Epithelial cell of esophagus (primary cell): ENCODE data around the gene TRIM34.

Experiments
- DNase-seq: peaks from one replicate; pipeline ENCODE4 v3.0.0; 2010; ENCODE audit warnings: low read depth
- H3K4me3 ChIP-seq: 2 replicates; pipeline ENCODE4 v1.5.1; 2011; ENCODE audit warnings: mild to moderate bottlenecking, low read length, control low read depth
- TF ChIP-seq, protein P1 (sequence below): IDR thresholded peaks from 2 replicates; pipeline ENCODE4 v1.5.1; 2011; ENCODE audit warnings: low read depth, mild to moderate bottlenecking, low read length, control low read depth, inconsistent platforms; ENCODE audit not compliant: insufficient read depth; ENCODE audit errors: missing control alignments

TRIM34 gene

DNA sequence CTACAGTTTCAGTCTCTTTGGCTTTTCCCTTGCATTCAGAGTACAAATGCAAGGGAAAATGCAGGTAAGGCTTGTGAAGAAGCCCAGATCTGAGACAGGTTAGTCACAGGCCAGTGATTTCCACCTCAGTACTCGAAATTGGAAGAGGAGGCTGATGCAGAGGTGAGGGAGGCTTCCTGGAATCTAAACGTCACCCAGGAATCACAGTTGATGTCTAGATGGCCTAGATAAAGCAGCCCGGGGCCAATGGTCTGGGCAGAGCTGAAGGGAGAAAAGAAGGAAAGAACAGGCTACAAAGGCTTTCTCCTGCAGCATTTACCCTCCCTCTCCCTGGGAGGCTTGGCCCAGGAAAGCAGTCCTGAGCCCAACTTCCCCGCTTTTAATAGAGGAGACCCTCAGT is 19.9 kb upstream of the TRIM34 start:
- no peak for DNase-seq

DNA sequence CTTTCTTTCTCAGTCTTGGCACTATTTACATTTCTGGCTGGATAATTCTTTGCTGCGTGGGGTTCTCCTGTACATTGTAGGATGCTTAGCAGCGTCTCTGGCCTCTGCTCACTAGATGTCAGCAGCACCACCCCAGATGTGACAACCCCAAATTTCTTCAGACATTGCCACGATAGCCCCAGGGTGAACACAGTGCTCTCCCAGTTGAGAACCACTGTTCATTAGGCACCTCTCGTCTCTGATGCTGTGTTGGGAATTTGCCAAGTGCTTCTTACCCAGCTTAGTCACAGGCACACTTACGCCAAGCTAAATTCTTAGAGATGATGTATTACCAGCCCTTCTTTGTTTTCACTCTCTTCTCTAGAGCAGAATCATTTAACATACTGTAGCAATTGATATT is 19.0 kb upstream of the TRIM34 start:
- TF ChIP-seq, protein P1, sequence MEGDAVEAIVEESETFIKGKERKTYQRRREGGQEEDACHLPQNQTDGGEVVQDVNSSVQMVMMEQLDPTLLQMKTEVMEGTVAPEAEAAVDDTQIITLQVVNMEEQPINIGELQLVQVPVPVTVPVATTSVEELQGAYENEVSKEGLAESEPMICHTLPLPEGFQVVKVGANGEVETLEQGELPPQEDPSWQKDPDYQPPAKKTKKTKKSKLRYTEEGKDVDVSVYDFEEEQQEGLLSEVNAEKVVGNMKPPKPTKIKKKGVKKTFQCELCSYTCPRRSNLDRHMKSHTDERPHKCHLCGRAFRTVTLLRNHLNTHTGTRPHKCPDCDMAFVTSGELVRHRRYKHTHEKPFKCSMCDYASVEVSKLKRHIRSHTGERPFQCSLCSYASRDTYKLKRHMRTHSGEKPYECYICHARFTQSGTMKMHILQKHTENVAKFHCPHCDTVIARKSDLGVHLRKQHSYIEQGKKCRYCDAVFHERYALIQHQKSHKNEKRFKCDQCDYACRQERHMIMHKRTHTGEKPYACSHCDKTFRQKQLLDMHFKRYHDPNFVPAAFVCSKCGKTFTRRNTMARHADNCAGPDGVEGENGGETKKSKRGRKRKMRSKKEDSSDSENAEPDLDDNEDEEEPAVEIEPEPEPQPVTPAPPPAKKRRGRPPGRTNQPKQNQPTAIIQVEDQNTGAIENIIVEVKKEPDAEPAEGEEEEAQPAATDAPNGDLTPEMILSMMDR: peak; percentile 38
- DNase-seq: peak; percentile 94
- H3K4me3 ChIP-seq: no peak overlapping the region

More for the DNA sequence above, 19.9 kb upstream of the TRIM34 start:
- no peak overlapping the region for H3K4me3 ChIP-seq
- TF ChIP-seq, protein P1: no peak

DNA sequence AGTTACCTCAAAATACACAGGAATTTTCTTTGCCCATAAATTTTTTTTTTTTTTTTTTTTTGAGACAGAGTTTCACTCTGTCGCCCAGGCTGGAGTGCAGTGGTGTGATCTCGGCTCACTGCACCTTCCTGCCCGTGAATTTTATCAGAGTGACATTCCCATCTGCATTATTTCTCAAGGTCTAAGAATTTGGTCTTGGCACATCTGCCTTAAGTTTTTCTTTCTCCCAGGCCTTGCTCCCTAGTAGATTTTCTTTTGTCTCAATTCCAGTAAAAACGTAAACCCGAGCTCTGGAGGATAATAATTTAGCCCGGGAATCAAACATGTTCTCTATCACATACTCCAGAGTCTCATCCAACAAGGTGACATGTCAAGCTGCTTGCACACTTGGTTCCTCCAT is 16.0 kb upstream of the TRIM34 start:
- no peak overlapping the region for H3K4me3 ChIP-seq
- DNase-seq: no peak
- TF ChIP-seq, protein P1: no peak

DNA sequence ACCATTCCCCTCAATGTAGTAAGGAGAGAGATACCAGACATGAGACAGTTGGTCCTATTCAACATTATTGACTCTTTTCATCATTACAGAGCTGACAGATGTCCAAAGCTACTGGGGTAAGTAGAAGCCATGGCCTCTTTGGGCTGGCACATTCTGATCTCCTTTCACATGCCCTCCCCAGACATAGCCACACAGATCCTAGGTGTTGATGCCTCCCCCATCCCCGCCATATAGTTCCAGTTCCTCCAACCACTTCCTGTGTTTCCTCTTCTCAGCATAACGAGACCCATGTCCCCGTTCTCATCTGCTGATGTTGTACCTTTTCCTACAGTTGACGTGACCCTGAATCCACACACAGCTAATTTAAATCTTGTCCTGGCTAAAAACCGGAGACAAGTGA is 14.4 kb upstream of the TRIM34 start:
- TF ChIP-seq, protein P1: no peak
- no peak for DNase-seq
- no peak overlapping the region for H3K4me3 ChIP-seq

DNA sequence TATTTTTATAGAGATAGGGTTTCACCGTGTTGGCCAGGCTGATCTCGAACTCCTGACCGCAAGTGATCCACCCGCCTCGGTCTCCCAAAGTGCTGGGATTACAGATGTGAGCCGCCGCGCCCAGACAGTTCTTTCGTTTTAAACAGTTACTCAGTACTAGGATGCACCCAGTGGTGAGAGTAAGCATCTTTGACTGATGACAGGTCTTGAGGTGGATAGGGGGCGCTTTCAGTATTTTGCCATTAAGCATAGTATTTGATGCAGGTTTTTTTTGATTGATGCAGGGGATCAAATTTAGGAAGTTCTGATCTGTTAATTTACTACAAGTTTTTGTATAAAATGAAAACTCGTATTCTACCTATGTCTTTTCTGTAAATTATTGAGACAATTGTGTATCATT is 13.2 kb upstream of the TRIM34 start:
- no peak overlapping the region for H3K4me3 ChIP-seq
- TF ChIP-seq, protein P1: no peak
- no peak for DNase-seq

DNA sequence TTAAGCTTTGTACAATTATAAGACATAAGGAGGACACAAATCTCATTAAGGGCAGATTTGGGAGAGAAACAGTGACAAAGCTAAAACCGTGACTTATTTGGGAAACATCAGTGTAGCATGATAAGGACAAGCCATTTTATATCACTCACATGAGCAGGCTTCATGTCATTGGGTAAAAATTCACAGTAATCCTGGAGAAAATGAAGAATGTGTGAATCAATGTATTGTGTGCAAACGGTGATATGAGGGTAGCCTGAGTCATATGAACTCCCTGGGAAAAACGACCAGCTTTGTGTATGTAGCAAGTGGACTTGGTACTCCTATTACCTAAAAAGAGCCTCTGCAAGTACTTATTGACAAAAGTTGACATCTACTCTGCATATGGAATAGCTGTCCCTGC is 6.0 kb upstream of the TRIM34 start:
- no peak overlapping the region for H3K4me3 ChIP-seq
- peak; percentile 89 for DNase-seq
- TF ChIP-seq, protein P1: no peak

DNA sequence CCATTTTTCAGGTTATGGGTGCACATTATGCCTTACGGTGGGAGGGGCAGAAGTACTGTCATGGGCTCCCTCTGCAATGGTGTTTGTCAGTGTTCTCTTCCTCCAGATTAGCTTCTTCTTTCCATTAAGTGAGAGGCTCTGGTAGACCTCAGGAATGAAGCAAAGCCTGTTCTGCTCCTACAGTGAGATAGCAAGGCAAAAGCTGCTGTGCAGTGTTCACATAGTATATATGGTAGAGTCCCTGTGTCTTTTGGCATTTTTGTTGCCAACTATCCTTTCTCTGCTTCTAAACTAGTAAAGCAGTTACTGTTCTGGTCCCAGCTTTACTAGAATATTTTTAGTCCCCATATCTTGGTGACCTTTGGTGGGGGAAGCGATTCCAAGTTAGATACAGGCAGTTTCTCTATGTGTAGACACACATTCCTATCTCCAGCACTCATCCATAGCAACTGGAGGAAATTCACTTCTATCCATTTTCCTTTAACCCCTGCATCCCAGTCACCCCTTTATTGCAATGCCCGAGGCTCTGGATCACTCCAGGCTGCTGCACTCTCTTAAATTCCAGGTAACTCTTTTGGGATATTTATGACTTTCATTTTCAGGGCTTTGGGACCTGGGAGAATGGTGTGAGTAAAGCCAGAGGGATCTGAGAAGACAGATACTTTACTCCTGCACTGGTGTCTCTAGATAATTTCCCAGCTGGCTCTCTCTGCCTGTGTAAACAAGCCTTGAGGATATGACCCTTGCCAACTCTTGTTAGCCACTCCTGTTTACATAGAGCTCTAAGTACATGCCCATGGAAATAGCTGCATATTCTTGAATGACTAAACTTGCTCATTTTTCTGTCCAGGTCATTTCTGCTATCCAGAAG is 3.9 kb upstream of the TRIM34 start:
- H3K4me3 ChIP-seq: peak overlapping the region; percentile 4
- TF ChIP-seq, protein P1: no peak
- DNase-seq: peak; percentile 94
